Panc1 (cell line): ENCODE results near the gene NECTIN1.

Source experiments
- CTCF ChIP-seq: fragments of 450-650 bp; IDR thresholded peaks from 2 replicates; pipeline ENCODE4 v1.5.1; 2017; ENCODE audit warnings: mild to moderate bottlenecking
- POLR2AphosphoS5 ChIP-seq: IDR thresholded peaks from 2 replicates; pipeline ENCODE4 v1.6.1; 2012; ENCODE audit warnings: mild to moderate bottlenecking, low read depth, low read length, moderate library complexity
- SIN3A ChIP-seq: IDR thresholded peaks from 2 replicates; pipeline ENCODE4 v1.6.1; 2012; ENCODE audit warnings: low read depth, mild to moderate bottlenecking, low read length, moderate library complexity, borderline replicate concordance; ENCODE audit not compliant: insufficient read depth
- TCF7L2 ChIP-seq: IDR thresholded peaks from 2 replicates; pipeline ENCODE4 v1.6.1; 2011; ENCODE audit warnings: mild to moderate bottlenecking, low read depth, low read length, inconsistent platforms

GRCh38 chr11:119687373-119688046 lies 41.5 kb downstream of the NECTIN1 start:
- TF ChIP-seq CTCF = no peak
- no peak for TF ChIP-seq POLR2AphosphoS5
- no peak for TF ChIP-seq SIN3A
- no peak for TF ChIP-seq TCF7L2
